GM21786 (cell line): ENCODE measurements around the gene CCNI.
"Not testable (repeated sequence)": the region's sequence is repeated elsewhere in the genome, so short reads cannot be mapped to it uniquely, and the experiment has no call there.

Experiments
- ATAC-seq: cut with Tn5 transposase; IDR thresholded peaks from one replicate; pipeline ENCODE4 v1.9.1; 2021; ENCODE audit not compliant: unreplicated experiment

Gene CCNI

DNA sequence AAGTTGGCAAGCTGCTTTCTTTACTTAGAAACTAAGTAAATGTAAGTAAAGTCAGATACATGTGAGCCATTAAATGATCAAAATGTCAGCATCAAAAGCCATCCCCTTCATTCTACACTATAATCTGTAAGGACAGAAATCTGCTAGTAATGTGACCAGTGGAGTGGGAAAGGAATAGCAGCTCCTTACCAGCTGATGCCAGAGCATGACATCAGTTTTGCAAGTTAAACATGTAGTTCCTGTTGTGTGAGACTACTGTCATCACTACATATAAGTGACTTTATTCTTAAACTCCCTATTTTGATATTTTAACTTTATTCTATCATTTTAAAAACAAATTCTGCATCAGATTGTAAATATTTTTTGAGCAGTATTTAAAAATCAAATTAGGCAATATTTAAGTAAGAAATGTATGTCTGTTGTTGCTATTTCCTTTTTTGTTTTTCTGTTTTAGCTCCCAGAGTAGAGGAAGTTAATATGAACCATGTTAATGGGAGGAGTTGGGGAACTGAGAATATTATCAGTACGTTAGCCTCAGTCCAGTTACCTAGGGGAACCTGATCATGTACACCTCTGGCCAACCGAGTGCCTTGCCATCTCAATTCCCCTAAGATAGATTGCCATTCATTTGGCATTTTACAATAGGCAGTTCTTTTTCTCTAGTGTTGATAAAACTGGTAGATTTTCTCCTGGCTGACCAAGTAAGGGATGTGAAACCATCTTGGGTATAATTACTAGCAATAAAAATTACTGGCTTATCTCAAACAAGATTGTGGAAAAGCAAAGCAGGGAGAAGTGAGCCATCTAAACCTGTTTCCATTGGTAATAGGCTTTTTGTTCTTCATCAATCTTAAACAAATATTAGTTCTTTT, 34.7 kb downstream of the CCNI start:
- no peak for ATAC-seq

DNA sequence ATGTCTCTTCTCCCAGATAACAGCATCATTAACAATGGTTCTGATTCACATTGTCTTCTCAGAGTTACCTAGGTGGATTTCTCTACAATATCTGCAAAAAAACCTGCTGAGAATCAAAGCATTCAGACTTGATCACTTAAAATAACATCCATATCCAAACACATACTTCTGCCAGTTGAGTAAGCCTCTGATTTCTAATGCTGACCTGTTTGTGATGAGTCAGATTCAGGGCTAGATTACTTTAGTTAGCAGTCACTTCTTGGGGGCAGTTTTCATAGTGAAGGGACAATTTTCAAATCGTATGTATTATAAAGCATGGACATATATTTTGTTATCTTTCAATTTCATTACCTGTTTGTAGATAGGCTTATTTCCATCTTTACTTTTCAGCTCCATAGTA, 35.5 kb downstream of the CCNI start:
- ATAC-seq: no peak

DNA sequence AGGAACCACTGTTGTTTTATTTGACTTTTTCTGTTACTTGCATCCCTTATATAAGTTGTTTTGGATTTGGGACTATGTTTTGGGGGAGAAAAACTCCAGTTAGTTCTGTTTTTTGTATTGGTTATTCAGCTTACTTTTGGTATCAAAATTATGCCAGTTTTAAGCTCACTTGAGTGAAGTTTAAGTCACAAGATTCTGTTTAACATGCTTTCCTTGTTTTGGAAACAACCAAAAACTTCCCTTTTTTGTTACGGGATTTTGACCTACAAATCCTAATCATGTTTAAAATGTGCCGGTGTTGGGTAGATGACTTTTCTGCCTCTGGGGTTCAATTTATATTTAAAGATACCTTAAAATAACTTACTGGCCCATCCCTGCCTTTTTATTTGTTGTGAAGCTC, 36.0 kb downstream of the CCNI start:
- no peak for ATAC-seq

DNA sequence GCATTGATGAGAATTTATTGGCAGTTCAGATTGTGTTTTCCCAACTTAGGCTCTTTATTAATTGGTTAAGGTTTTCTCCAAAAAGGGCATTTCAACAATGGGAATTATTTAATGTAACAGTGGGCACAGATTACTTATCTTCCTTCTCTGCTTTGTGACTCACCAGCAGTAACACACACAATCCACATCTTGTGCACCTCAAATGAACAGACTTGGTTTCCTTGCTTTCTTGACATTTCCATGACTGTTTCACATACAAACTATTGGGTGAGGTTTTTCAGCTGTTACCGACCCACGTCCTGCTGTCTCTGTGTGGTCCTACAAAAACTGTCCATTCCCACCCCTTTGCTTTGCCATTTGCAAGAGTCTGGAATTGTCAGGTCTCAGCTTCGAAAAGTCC, 38.1 kb downstream of the CCNI start:
- ATAC-seq: no peak

DNA sequence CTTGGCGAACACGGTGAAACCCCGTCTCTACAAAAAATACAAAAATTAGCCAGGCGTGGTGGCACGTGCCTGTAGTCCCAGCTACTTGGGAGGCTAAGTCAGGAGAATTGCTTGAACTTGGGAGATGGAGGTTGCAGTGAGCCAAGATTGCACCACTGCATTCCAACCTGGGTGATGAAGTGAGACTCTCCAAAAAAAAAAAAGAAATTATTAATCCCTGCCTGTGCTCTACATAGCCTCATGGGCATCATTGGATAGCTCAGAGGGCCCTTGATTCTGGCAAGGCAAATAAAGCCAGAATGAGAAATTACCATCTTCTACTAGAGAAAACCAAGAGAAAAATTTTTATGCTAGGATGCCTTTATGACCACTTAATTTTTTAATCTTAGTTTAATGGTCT, 38.6 kb downstream of the CCNI start:
- not testable (repeated sequence) for ATAC-seq

DNA sequence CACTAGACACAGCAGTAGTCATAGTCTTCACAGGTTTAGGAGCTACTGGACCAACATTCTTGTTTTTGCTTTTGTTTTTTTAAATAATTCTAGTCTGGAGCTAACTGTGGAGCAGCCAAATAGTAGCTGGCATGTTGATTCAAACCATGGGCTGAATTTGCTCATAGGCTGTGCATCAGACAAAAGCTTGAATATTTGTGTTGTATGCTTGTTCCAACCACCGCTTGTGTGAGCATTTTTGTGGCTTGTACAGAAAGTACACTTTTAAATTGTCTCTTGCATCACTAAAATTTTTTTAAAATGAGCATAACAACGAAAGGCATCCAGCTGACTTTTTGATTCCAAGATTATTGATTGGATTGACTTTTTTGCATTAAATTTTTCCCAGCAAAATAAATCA, 39.6 kb downstream of the CCNI start:
- no peak for ATAC-seq

DNA sequence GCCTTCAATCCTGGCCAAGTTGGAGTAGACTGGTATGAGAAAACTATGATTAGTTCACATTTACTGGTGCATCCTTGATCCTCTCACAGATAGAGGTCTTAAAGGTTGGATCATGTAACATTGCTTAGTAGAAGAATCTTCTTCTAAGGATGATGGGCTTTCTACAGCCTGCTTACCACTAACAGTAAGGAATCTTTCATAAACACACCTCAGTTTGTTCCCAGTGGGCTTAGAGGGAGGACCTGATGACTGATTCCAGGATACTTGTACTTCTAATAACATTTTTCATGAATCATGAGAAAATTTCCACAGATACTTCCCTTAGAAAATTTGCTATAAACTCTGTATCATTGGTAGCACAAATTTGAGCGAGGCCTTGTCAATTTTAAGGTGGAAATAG, 40.6 kb downstream of the CCNI start:
- ATAC-seq: no peak

DNA sequence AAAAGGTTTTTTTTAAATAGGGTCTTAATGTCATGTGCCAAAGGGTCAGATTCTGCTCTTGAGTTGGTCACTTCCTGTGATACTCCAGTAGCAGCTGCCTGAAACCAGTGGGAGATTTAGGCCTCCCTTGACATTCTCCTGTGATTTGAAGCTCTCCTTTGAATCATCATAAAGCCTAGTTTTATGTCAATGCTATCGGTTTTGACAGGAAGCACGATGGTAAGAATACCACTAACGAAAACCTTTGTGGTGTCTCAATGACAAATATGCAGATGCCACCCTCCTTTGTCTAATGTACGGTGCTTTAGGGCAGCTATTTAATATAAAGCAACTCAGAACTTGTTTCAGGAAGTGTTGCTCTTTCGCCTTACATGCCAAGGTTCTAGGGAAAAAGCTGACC, 44.2 kb downstream of the CCNI start:
- no peak for ATAC-seq

DNA sequence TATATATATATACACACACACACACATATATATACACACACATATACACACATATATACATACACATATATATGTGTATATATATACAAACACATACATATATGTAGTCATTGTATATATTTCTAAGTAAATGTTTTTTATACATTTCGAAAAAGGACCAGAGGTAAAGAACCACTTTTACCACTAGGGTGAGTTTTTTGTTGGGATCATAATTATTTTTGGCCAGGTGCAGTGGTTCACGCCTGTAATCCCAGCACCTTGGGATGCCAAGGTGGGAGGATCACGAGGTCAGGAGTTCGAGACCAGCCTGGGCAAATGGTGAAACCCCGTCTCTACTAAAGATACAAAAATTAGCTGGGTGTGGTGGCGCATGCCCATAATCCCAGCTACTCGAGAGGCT, 46.0 kb downstream of the CCNI start:
- not testable (repeated sequence) for ATAC-seq

DNA sequence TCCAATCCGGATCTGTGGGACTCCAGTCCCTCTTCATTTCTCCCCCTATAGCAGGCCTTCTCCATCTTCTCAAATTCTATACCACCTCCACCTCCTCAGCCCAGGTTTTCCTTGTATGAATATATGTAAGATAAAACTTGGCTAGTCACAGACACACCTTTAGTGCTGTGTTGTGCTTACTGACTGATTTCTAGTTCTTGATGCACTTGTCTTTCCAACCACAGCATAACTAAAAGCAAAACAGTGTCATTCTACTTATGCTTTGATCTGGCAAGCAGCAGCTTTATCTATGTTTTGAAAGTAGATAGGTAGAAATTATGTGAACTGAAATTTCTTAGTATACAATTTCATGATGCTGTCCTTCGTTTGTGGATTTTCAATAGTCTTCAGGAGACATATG, 47.5 kb downstream of the CCNI start:
- no peak for ATAC-seq

DNA sequence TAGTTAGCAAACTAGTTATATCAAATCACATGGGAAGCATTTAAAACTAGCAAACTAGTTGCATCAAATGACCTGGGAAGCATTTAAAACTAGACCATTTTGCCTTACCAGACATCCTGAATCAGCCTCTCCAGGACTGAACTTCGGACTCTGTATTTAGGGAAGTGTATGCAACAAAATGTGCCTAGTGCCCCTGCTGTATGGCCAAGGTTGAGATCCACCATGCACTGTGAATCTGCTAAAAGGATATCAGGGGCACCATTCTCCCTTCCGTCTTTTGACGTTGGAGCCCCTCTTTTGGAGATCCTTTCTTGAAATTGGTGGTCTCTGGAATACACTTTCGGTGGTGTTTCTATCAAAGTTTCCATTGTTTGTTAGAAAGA, 49.5 kb downstream of the CCNI start:
- no peak for ATAC-seq

DNA sequence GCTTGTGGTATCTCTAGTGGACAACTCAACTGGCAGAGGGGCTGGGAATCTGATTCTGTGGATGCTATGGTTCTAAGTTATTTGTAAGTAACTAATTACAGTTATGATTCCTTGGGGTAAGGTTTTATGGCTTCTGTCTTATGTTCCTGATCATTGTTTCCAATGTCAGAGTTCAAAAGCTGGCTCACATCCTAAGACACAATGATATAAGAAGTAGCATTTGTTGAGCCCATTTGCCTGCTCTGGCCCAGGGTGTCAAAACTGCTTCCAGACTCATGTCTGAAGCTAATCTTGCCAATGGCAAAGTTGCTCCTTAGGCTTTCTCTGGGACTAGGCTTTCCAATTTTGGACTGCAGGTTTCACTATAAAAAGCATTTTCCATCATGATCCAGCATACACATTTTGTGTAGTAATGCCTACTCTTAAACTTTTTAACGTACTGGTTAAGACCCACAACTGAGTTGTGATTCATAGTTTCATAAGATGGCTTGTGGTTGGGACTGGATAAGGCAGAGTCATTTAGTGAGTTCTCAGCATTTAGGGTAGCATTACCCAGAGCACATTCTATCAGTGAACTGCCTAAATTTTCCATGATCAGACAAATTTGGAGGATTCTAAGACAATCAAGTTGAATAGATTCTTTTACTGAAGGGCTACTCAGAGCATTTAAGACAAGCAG, 50.0 kb downstream of the CCNI start:
- peak; percentile 86 for ATAC-seq

DNA sequence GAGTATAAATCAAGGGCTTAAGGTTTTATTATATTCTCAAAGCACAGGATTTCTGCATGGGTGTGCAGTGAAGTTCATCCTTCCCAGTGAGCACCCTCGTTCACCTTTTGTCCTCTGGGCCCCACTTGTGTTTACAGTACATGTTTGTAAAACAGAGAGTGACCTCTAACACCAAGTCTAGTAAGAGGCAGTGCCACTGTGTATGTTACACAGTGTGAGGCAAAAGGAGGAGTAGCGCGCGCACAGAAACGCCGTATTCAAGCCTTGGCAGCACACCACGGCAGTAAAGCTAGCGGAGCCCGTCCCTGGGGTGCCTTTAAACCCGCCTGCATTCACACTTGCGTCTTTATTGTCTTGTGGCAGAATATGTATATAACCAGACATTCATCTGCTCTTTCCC, 51.9 kb downstream of the CCNI start:
- no peak for ATAC-seq

DNA sequence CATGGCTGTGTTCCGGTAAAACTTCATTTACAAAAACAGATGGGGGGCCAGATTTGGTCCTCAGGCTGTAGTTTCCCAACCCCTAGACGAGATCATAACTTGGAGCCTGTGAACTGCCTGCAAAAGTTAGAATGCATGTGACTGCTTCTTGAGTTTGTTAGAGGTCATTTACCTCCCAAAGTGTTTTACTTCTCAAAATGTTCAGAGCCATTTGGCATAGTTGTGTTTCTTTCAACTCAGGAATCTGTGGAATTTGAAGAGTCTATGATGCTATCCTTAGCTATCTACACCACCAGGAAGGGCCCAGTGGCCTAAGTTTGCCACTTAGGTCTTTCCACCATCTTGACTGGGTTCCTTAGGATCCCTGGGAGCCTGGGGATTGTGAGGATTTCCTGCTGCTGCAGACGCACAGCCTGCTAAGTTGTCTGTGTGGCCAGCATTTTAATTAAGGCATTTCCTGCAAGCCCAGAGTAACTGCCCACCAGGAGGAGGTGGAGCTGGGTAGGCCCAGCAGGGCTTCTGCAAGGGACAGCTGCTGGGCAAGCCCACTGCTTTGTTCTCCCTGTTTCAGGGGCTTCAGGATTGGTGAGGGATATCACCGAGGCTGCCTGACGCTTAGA, 53.1 kb downstream of the CCNI start:
- no peak for ATAC-seq

DNA sequence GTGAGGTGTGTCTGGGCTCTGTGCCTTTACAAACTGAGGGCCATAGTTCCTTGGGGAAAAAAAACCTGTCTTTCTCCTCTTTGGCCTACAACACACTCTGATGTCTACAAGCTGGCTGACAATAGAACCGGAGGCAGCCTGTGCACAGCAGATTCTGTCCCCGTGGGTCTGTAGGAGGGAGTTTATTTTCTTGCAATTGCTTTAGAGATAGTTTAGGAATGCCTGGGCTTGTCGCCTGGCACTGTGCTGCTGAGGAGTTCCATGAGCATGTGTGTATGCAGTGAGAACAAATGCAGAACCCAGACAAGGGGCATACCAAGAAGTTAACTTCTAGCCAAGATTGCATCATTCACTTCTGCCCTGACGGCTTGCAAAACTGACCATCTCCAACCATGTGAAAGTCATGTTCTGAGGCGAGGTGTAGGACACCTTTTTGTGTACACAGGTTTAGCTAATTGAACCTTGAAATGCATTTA, 54.1 kb downstream of the CCNI start:
- no peak for ATAC-seq

DNA sequence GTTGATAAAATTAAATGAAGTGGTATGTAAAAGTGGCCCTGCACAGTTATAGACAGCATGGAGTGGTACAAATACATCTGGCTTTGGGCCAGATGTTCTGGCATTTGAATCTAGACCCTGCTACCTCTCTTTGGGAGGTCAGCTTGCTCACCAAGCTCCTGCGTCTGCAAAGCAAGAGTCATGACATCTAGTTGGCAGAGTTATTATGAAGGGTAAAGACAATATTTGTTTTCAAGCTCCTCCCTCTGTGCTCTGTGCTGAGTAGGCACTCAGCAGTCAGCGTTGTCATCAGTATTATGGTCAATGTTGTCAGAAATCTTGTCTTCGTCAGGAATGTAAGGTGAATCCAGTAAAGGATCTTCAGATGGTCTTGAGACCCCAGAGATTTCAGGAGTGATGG, 55.8 kb downstream of the CCNI start:
- ATAC-seq: no peak

DNA sequence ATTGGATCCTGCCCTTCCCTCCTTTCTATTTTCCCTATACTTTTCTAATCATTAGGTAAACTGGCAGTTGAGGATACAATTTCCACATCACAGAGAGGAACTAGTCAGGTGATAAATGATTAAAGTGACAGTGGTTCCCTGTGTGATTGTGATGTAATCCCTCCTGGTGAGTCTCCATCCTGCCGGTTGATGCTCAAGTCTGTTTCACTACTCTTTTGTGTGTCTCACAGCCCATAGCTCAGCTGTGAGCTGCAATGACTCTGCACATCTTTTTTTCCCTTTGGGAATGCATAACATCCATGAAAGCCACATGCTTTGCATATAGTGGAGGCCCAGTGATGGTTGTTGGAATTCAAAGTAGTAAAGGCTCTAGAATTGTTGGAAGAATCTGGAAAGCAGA, 60.4 kb downstream of the CCNI start:
- ATAC-seq: no peak

DNA sequence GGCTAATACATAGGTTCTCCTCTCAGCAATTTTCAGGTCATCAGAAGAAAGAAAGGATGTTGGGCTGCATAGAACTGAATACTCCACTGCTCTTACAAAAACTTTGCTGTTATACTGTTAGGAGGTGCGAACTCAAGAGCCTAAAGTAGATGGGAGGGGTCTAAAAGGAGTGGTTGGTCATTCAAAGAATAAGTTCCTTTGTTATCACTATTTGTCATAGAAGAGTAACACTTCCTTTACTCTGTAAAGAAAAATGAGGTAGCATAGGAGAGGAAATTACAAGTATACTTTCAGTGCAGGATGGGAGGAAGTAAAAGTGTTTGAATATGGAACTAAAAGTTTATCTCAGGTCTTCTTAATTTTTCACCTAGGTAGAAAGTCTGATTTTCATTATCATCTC, 61.5 kb downstream of the CCNI start:
- ATAC-seq: no peak

DNA sequence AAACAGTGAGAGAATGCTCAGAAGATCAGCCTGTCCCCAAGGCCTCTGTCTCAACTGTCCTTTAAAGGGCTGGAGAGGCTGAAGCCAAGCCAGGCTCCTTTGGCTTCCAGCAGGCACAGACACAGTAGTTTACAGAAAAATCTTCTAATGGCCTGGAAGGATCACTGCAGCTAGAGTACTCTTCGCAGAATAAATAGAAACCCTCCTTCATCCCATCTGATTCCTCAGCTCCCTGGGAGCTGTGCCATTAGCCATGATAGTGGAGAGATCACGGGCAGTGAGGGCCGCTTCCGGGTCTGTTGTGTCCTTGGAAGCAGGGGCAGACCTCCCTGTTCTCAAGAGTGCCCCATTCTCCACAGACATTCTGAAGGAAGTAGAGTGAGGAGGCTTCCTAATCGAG, 63.1 kb downstream of the CCNI start:
- no peak for ATAC-seq

DNA sequence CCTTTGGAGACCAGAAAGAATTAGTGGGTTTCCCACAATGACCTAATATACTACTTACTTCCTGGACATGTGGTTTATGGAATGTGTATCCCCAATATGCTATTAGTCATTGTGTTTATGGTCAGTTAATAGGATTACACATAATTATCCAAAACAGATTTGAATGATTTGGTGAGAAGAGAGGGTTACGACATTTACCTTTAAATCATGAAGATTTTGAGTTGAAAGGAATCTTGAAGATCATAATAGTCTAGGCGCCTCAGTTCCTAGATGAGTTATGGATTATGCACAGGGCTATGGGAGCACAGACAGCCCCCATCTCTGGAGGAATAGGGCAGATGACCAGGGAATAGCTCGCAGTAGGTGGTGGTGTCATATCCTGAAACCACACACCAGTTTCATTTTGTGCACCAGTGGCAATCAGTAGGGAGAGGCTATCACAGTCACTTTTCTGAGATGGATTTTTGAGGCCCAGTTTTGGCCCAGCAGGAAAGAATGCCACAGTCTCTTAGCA, 64.9 kb downstream of the CCNI start:
- ATAC-seq: no peak

DNA sequence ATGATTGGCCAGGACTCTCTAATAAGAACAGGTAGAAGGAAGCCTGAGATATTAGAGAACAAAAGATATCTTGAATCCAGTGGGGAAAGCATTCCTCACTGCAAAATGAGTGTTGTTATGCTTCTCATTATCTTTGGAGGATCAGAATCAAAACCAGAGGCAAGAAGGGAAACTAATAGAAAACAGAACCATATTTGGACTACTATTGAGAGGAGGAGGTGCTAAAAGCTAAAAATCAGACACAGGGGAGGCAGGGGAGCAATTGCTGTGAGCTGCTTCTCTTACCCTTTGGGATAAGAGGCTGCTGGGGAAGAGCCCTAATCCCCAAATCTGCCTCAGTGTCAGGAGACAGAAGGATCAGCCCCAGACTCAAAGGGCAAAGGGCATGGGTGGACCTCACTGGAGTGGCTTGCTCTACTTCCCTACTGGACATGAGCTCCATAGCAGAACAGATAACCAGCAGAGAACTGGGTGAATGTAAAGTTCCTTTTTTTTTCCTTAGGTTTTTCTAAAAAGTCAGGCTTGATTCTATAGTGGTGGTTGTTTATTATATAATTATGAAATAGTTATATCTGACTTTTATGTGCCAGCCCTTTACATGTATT, 66.2 kb downstream of the CCNI start:
- ATAC-seq: no peak
